ENCODE results near the gene FSCN2. TPM values are rescaled to one million over a fixed set of nuclear protein-coding genes. Genes with fewer than 3 reads are reported as not detected.

FSCN2 gene
- polyA plus RNA-seq, 4 donors: 1.2 to 1.3 TPM; not detected in 2

DNA sequence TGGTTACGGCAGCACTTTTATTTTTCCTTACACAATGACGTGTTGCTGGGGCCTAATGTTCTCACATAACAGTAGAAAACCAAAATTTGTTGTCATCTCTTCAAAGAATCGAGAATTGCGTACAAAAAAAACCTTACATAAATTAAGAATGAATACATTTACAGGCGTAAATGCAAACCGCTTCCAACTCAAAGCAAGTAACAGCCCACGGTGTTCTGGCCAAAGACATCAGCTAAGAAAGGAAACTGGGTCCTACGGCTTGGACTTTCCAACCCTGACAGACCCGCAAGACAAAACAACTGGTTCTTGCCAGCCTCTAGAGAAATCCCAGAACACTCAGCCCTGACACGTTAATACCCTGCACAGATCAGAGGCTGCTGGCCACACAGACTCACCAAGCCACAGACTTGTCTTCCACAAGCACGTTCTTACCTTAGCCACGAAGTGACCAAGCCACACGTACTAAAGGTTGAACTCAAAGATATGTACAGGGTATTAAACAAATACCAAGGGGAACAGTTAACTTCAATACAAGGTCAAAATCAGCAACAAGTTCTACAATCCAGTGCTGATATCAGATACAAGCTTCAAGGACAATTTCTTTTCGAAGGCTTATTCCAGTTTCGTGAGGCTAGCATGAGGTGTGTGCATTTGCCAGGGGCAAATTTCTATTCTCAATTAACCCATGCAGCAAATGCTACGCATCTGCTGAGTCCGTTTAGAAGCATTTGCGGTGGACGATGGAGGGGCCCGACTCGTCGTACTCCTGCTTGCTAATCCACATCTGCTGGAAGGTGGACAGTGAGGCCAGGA lies 18.0 kb upstream of the FSCN2 start:
- Histone ChIP-seq H3K27me3 (ENCODE audit: control insufficient read depth in 3 of 3, insufficient read depth in 3 of 3, low read length in 3 of 3) (no peaks in the 10 kb centered on the region), H3K36me3 (ENCODE audit: control insufficient read depth in 3 of 3, insufficient read depth in 2 of 3, low read depth in 1 of 3, low read length in 3 of 3) (peaks cover 13 to 40% (median 15%) of the 10 kb centered on the region in 3 donors), H3K9me3 (ENCODE audit: control insufficient read depth in 2 of 2, insufficient read depth in 1 of 2, low read depth in 1 of 2, low read length in 1 of 2) (peaks cover 0 to 7% of the 10 kb centered on the region in 2 donors), H3K4me3 (ENCODE audit: low read depth in 1 of 3, low read length in 3 of 3) (peak overlapping the region; percentile 89 to 100 (median 97)), H3K27ac (ENCODE audit: low read depth in 1 of 3, low read length in 2 of 3) (peak overlapping the region; percentile 91 to 97 (median 93)), H3K4me1 (ENCODE audit: control insufficient read depth in 3 of 3, insufficient read depth in 2 of 3, low read depth in 1 of 3, low read length in 2 of 3) (peaks cover 0 to 9% (median 2%) of the 10 kb centered on the region in 3 donors)
- WGBS, 3 donors: 1 to 4% (median 2%) methylated on average over 22 of the region's 22 CpGs
- no peak for DNase-seq
- FAIRE-seq: no peak

GRCh38 chr17:81510785-81511553 lies 17.2 kb upstream of the FSCN2 start:
- H3K4me1 ChIP-seq (ENCODE audit: control insufficient read depth in 3 of 3, insufficient read depth in 2 of 3, low read depth in 1 of 3, low read length in 2 of 3): peaks cover 0 to 15% (median 2%) of the 10 kb centered on the region in 3 donors
- 0 to 2% (median 1%) methylated on average over 48 of the region's 48 CpGs for WGBS, 3 donors

DNA sequence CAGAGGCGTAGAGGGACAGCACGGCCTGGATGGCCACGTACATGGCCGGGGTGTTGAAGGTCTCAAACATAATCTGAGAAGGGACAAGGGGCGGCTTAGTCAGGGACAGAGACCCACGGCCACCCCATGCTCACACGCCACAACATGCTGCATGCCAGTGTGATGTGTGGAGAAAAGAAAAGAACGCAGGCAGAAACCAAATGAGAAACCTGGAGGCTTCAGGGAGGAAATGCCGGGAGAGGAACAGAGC lies 16.7 kb upstream of the FSCN2 start:
- peaks cover 0 to 7% of the 10 kb centered on the region in 2 donors for H3K9me3 ChIP-seq (ENCODE audit: control insufficient read depth in 2 of 2, insufficient read depth in 1 of 2, low read depth in 1 of 2, low read length in 1 of 2)
- H3K36me3 ChIP-seq (ENCODE audit: control insufficient read depth in 3 of 3, insufficient read depth in 2 of 3, low read depth in 1 of 3, low read length in 3 of 3): peaks cover 13 to 49% (median 15%) of the 10 kb centered on the region in 3 donors
- H3K4me1 ChIP-seq (ENCODE audit: control insufficient read depth in 3 of 3, insufficient read depth in 2 of 3, low read depth in 1 of 3, low read length in 2 of 3): peaks cover 0 to 19% (median 2%) of the 10 kb centered on the region in 3 donors
- peak overlapping the region; percentile 89 to 100 (median 97) for H3K4me3 ChIP-seq (ENCODE audit: low read depth in 1 of 3, low read length in 3 of 3)
- no peak for FAIRE-seq
- 1 to 3% (median 2%) methylated on average over 9 of the region's 9 CpGs for WGBS, 3 donors
- peak overlapping the region; percentile 91 to 97 (median 93) for H3K27ac ChIP-seq (ENCODE audit: low read depth in 1 of 3, low read length in 2 of 3)
- no peaks in the 10 kb centered on the region for H3K27me3 ChIP-seq (ENCODE audit: control insufficient read depth in 3 of 3, insufficient read depth in 3 of 3, low read length in 3 of 3)
- DNase-seq: peak in 1 of 2 donors; percentile 43

More at GRCh38 chr17:81510785-81511553, 17.2 kb upstream of the FSCN2 start:
- H3K36me3 ChIP-seq (ENCODE audit: control insufficient read depth in 3 of 3, insufficient read depth in 2 of 3, low read depth in 1 of 3, low read length in 3 of 3): peaks cover 13 to 46% (median 15%) of the 10 kb centered on the region in 3 donors
- H3K27ac ChIP-seq (ENCODE audit: low read depth in 1 of 3, low read length in 2 of 3): peak overlapping the region; percentile 91 to 97 (median 93)
- no peak for FAIRE-seq
- peaks cover 0 to 7% of the 10 kb centered on the region in 2 donors for H3K9me3 ChIP-seq (ENCODE audit: control insufficient read depth in 2 of 2, insufficient read depth in 1 of 2, low read depth in 1 of 2, low read length in 1 of 2)
- peak overlapping the region; percentile 89 to 100 (median 97) for H3K4me3 ChIP-seq (ENCODE audit: low read depth in 1 of 3, low read length in 3 of 3)
- DNase-seq: no peak
- no peaks in the 10 kb centered on the region for H3K27me3 ChIP-seq (ENCODE audit: control insufficient read depth in 3 of 3, insufficient read depth in 3 of 3, low read length in 3 of 3)

DNA sequence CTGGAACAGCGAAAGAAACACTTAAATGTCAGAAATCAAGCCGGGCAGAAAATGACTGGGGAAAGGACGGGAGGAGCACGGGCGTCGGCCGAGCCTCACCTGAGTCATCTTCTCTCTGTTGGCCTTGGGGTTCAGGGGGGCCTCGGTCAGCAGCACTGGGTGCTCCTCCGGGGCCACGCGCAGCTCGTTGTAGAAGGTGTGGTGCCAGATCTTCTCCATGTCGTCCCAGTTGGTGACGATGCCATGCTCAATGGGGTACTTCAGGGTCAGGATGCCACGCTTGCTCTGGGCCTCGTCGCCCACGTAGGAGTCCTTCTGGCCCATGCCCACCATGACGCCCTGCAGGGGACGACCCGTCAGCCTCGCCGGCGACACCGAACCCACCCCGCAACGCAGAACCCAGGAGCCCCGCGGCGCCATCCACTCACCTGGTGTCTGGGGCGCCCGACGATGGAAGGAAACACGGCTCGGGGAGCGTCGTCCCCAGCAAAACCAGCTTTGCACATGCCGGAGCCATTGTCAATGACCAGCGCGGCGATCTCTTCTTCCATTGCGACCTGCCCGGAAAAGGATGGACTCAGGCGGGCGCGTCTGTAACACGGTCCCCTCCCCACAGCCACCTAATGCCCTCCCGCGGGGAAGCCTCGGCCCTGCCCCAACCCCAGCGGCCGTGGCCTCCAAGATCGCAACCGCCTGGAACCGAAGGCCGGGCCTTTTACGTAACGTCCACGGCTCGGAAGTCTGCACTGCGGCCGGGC lies 16.2 kb upstream of the FSCN2 start:
- H3K4me1 ChIP-seq (ENCODE audit: control insufficient read depth in 3 of 3, insufficient read depth in 2 of 3, low read depth in 1 of 3, low read length in 2 of 3): peaks cover 0 to 24% (median 2%) of the 10 kb centered on the region in 3 donors
- H3K27ac ChIP-seq (ENCODE audit: low read depth in 1 of 3, low read length in 2 of 3): peak overlapping the region; percentile 91 to 97 (median 93)
- WGBS, 3 donors: 0% methylated on average over 58 to 62 of the region's 62 CpGs
- peaks cover 0 to 7% of the 10 kb centered on the region in 2 donors for H3K9me3 ChIP-seq (ENCODE audit: control insufficient read depth in 2 of 2, insufficient read depth in 1 of 2, low read depth in 1 of 2, low read length in 1 of 2)
- peaks cover 13 to 54% (median 15%) of the 10 kb centered on the region in 3 donors for H3K36me3 ChIP-seq (ENCODE audit: control insufficient read depth in 3 of 3, insufficient read depth in 2 of 3, low read depth in 1 of 3, low read length in 3 of 3)
- no peaks in the 10 kb centered on the region for H3K27me3 ChIP-seq (ENCODE audit: control insufficient read depth in 3 of 3, insufficient read depth in 3 of 3, low read length in 3 of 3)
- FAIRE-seq (no peak), DNase-seq (no peak)
- H3K4me3 ChIP-seq (ENCODE audit: low read depth in 1 of 3, low read length in 3 of 3): peak overlapping the region; percentile 89 to 100 (median 97)

DNA sequence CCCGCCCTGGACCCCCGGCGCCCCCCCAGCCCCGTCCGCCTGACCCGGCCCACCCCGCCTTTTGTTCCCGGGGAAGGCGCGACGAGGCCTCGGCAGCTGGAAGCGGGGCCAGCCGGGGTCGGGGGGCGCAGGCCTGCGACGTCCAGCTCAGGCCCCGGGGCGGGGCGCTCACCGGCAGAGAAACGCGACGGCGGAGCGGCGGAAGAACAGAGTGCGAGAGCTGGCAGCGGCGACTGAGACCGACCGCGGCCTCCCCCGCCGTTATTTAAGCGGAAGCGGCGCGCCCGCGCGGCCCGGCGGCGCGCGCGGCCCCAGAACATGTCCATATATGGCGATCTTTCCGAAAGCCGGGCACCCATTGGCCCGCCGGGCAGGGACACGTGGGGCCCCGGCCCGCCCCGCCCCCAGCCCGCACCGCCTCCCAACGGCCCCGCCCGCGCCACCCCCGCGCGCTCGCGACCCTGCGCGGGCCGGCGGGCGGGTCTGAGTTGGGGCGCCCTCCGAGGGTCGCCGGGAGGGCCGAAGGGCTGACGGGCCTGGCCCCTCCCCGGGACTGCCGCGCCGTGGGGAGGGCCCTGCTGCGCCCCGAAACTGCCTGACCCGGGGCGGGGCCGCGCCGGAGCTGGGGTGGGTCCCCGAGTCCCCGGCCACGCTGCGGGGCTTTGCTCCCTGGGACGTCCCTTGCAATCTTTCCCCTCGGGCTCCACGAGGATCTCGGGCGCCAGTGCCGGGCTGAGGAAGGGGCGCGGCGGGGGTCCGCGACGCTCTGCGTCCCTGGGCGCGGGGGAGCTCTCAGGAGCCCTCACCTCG lies 15.4 kb upstream of the FSCN2 start, which contains the start of gene ACTG1:
ACTG1 (minus strand) TSS at position 238 of the 810 bp plus-strand sequence. CDS start 445 bp downstream, outside the sequence.
- Histone ChIP-seq H3K27ac (ENCODE audit: low read depth in 1 of 3, low read length in 2 of 3) (peak within 1 kb of the TSS; percentile 100), H3K9me3 (ENCODE audit: control insufficient read depth in 2 of 2, insufficient read depth in 1 of 2, low read depth in 1 of 2, low read length in 1 of 2) (peaks cover 0 to 6% of the 10 kb centered on the region in 2 donors), H3K27me3 (ENCODE audit: control insufficient read depth in 3 of 3, insufficient read depth in 3 of 3, low read length in 3 of 3) (no peaks in the 10 kb centered on the region), H3K4me1 (ENCODE audit: control insufficient read depth in 3 of 3, insufficient read depth in 2 of 3, low read depth in 1 of 3, low read length in 2 of 3) (peaks cover 0 to 29% (median 4%) of the 10 kb centered on the region in 3 donors), H3K4me3 (ENCODE audit: low read depth in 1 of 3, low read length in 3 of 3) (peak within 1 kb of the TSS; percentile 89 to 100 (median 97)), H3K36me3 (ENCODE audit: control insufficient read depth in 3 of 3, insufficient read depth in 2 of 3, low read depth in 1 of 3, low read length in 3 of 3) (peaks cover 13 to 59% (median 15%) of the 10 kb centered on the region in 3 donors)
- FAIRE-seq: no peak
- DNase-seq: peak; percentile 92 to 96
- 0 to 1% (median 1%) methylated on average over 42 to 111 of the region's 111 CpGs for WGBS, 3 donors

DNA sequence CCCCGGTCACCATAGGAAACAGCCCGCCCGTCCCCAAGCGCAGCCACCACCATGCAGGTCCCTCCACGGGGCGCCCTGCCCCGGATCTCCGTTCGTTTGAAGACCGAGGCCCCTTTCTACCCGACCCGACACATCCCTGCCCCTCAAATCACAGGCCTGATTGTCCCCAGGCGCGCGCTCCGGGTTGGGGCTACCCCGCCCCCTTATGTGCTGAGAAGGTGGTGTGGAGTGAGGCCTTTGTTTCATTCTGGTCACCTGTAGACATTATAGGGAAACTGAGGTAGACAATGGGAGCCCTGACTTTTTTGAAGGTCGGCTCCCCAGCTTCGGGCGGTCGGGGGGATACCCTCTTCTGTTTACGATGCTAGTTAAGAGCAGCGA lies 14.8 kb upstream of the FSCN2 start:
- FAIRE-seq: no peak

DNA sequence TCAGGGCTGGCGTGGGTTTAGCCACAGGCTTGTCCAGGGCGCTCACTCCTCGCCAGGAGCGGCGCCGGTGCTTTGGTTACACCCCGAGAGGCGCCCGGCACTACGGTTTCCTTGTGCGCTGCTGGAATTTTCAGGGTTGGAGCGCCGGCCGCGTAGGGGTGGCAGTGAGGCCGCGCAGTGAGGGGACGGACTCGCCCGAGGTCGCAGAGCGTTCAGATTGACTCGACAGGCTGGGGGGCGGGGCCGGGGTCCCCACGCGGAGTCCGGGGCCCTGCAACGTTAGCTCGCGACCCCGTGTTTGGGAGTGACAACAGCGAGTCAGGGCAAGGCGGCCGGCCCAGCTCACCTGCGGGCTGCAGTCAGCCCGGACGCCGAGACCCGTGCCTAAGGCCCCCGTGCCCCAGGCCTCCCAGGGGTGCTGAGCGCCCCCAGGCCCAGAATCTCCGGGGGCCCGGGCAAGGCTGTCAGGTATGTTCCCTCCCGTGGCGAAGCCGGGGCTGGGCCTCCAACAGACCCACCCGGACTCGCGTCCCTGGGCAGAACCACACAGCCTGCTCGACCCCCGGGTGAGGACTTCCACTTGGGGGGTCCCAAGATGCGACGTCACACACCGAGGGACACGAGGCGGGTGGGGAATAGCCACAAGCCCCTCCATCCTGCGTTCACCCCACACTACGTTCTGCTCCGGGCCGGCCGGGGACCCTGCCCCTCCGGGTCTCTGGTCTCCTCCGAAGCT lies 14.3 kb upstream of the FSCN2 start:
- H3K4me1 ChIP-seq (ENCODE audit: control insufficient read depth in 3 of 3, insufficient read depth in 2 of 3, low read depth in 1 of 3, low read length in 2 of 3): peaks cover 0 to 31% (median 9%) of the 10 kb centered on the region in 3 donors
- peak overlapping the region; percentile 100 for H3K27ac ChIP-seq (ENCODE audit: low read depth in 1 of 3, low read length in 2 of 3)
- H3K27me3 ChIP-seq (ENCODE audit: control insufficient read depth in 3 of 3, insufficient read depth in 3 of 3, low read length in 3 of 3): no peaks in the 10 kb centered on the region
- H3K9me3 ChIP-seq (ENCODE audit: control insufficient read depth in 2 of 2, insufficient read depth in 1 of 2, low read depth in 1 of 2, low read length in 1 of 2): no peaks in the 10 kb centered on the region
- peaks cover 13 to 58% (median 15%) of the 10 kb centered on the region in 3 donors for H3K36me3 ChIP-seq (ENCODE audit: control insufficient read depth in 3 of 3, insufficient read depth in 2 of 3, low read depth in 1 of 3, low read length in 3 of 3)
- H3K4me3 ChIP-seq (ENCODE audit: low read depth in 1 of 3, low read length in 3 of 3): peak overlapping the region; percentile 65 to 84 (median 80)
- peak; percentile 69 to 86 for DNase-seq
- 1% methylated on average over 57 to 64 of the region's 64 CpGs for WGBS, 3 donors
- FAIRE-seq: no peak

More for the DNA sequence above, 14.8 kb upstream of the FSCN2 start:
- Histone ChIP-seq H3K27me3 (ENCODE audit: control insufficient read depth in 3 of 3, insufficient read depth in 3 of 3, low read length in 3 of 3) (no peaks in the 10 kb centered on the region), H3K36me3 (ENCODE audit: control insufficient read depth in 3 of 3, insufficient read depth in 2 of 3, low read depth in 1 of 3, low read length in 3 of 3) (peaks cover 13 to 63% (median 15%) of the 10 kb centered on the region in 3 donors), H3K27ac (ENCODE audit: low read depth in 1 of 3, low read length in 2 of 3) (peak overlapping the region; percentile 100), H3K9me3 (ENCODE audit: control insufficient read depth in 2 of 2, insufficient read depth in 1 of 2, low read depth in 1 of 2, low read length in 1 of 2) (peaks cover 0 to 4% of the 10 kb centered on the region in 2 donors), H3K4me1 (ENCODE audit: control insufficient read depth in 3 of 3, insufficient read depth in 2 of 3, low read depth in 1 of 3, low read length in 2 of 3) (peaks cover 0 to 32% (median 10%) of the 10 kb centered on the region in 3 donors), H3K4me3 (ENCODE audit: low read depth in 1 of 3, low read length in 3 of 3) (peak overlapping the region; percentile 65 to 84 (median 80))
- WGBS, 3 donors: 0 to 1% (median 0%) methylated on average over 20 to 23 of the region's 23 CpGs
- DNase-seq: peak; percentile 71 to 85
